OCI-LY1 (cell line): ENCODE data around the gene WDR82.

ENCODE experiments used
- H2AFZ ChIP-seq: fragments of 200-600 bp; sonication (generic), shearing (Covaris generic); 2 replicates; pipeline ENCODE4 v1.6.0; 2014; ENCODE audit warnings: antibody characterized with exemption, mild to moderate bottlenecking, low read length
- H3F3A ChIP-seq: fragments of 200-600 bp; sonication (generic), shearing (Covaris generic); 2 replicates; pipeline ENCODE4 v1.6.0; 2014; ENCODE audit warnings: mild to moderate bottlenecking, antibody characterized with exemption, low read length, moderate library complexity; ENCODE audit not compliant: insufficient read depth
- H3K27ac ChIP-seq: fragments of 200-600 bp; sonication (generic); 2 replicates; pipeline ENCODE4 v1.5.1; 2014; ENCODE audit warnings: low read length, mixed run types, mild to moderate bottlenecking, low read depth; ENCODE audit not compliant: poor library complexity, severe bottlenecking
- H3K27me3 ChIP-seq: fragments of 200-600 bp; sonication (generic); 2 replicates; pipeline ENCODE4 v1.6.0; 2014; ENCODE audit warnings: antibody characterized with exemption, mild to moderate bottlenecking, low read length, moderate library complexity; ENCODE audit not compliant: insufficient read depth
- H3K36me3 ChIP-seq: fragments of 200-600 bp; sonication (generic); 2 replicates; pipeline ENCODE4 v1.6.1; 2014; ENCODE audit warnings: mild to moderate bottlenecking, antibody characterized with exemption, low read length, moderate library complexity, mixed read lengths; ENCODE audit not compliant: insufficient read depth
- H3K4me1 ChIP-seq: fragments of 200-600 bp; sonication (generic); 2 replicates; pipeline ENCODE4 v1.5.1; 2014; ENCODE audit warnings: mild to moderate bottlenecking, low read length, moderate library complexity; ENCODE audit not compliant: insufficient read depth, severe bottlenecking
- H3K4me2 ChIP-seq: fragments of 200-600 bp; sonication (generic), shearing (Covaris generic); 2 replicates; pipeline ENCODE4 v1.6.1; 2014; ENCODE audit warnings: low read length
- H3K4me3 ChIP-seq: fragments of 200-600 bp; sonication (generic); 2 replicates; pipeline ENCODE4 v1.5.1; 2014; ENCODE audit warnings: low read length, low read depth, mild to moderate bottlenecking, mixed read lengths; ENCODE audit not compliant: poor library complexity, severe bottlenecking
- H3K79me2 ChIP-seq: fragments of 200-600 bp; shearing (Covaris generic); 2 replicates; pipeline ENCODE4 v1.6.1; 2016; ENCODE audit warnings: mixed run types, low read length, mixed read lengths; ENCODE audit not compliant: insufficient read depth
- H3K9ac ChIP-seq: fragments of 200-600 bp; sonication (generic), shearing (Covaris generic); 2 replicates; pipeline ENCODE4 v1.6.1; 2014; ENCODE audit warnings: mild to moderate bottlenecking, low read length, mixed read lengths
- H3K9me2 ChIP-seq: fragments of 200-600 bp; sonication (generic), shearing (Covaris generic); 2 replicates; pipeline ENCODE4 v1.6.1; 2014; ENCODE audit warnings: low read depth, mild to moderate bottlenecking, low read length, mixed read lengths
- H3K9me3 ChIP-seq: fragments of 200-600 bp; shearing (Covaris generic); 2 replicates; pipeline ENCODE4 v1.6.1; 2014; ENCODE audit warnings: low read length, mixed read lengths
- H4K20me1 ChIP-seq: fragments of 200-600 bp; sonication (generic), shearing (Covaris generic); 2 replicates; pipeline ENCODE4 v1.6.0; 2016; ENCODE audit warnings: mild to moderate bottlenecking, low read length; ENCODE audit not compliant: insufficient read depth
- EZH2 ChIP-seq: fragments of 200-600 bp; sonication (generic), shearing (Covaris generic); IDR thresholded peaks from 2 replicates; pipeline ENCODE4 v1.8.0; 2017; ENCODE audit warnings: borderline replicate concordance, mixed run types, mild to moderate bottlenecking, antibody characterized with exemption, low read length, moderate library complexity, mixed read lengths
- TF ChIP-seq, protein P1 (sequence below): fragments of 200-600 bp; sonication (generic), shearing (Covaris generic); IDR thresholded peaks from 2 replicates; pipeline ENCODE4 v1.5.1; 2017; ENCODE audit warnings: mild to moderate bottlenecking, antibody characterized with exemption, low read length, moderate library complexity, mixed read lengths

WDR82 gene

DNA sequence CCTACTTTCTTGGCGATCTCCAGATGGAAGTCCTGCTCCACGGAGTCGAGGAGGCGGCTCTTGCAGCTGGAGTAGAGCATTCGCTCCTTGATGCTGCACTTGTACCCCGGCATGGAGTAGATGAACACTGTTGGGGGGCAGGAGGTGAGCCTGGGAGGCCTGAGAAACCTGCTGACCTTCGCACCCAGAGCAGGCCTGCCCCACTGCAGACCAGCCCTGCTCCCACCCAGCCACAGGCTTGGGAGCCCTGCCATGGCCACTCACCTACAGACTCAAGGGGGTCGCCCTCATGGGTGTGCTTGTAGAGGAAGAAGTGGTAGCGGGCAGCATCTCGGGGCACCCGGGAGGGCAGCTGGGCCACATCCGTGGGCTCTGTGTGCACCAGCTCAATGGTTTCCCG is 48.8 kb downstream of the WDR82 start:
- H3K4me3 ChIP-seq = no peak overlapping the region
- H3K36me3 ChIP-seq = peaks cover 34% of the 10 kb centered on the region; the same call in 1 of the 2 replicates
- H3K27ac ChIP-seq = no peak overlapping the region
- H3K27me3 ChIP-seq = no peaks in the 10 kb centered on the region
- no peak overlapping the region for H3K4me2 ChIP-seq
- H3K4me1 ChIP-seq = peaks cover 37% of the 10 kb centered on the region
- no peaks in the 10 kb centered on the region for H3K9me3 ChIP-seq
- no peak overlapping the region for H3K9ac ChIP-seq
- H3K79me2 ChIP-seq = no peaks in the 10 kb centered on the region
- TF ChIP-seq, protein P1, sequence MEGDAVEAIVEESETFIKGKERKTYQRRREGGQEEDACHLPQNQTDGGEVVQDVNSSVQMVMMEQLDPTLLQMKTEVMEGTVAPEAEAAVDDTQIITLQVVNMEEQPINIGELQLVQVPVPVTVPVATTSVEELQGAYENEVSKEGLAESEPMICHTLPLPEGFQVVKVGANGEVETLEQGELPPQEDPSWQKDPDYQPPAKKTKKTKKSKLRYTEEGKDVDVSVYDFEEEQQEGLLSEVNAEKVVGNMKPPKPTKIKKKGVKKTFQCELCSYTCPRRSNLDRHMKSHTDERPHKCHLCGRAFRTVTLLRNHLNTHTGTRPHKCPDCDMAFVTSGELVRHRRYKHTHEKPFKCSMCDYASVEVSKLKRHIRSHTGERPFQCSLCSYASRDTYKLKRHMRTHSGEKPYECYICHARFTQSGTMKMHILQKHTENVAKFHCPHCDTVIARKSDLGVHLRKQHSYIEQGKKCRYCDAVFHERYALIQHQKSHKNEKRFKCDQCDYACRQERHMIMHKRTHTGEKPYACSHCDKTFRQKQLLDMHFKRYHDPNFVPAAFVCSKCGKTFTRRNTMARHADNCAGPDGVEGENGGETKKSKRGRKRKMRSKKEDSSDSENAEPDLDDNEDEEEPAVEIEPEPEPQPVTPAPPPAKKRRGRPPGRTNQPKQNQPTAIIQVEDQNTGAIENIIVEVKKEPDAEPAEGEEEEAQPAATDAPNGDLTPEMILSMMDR = no peak
- no peak for TF ChIP-seq EZH2
- no peaks in the 10 kb centered on the region for H3F3A ChIP-seq
- H3K9me2 ChIP-seq = no peaks in the 10 kb centered on the region
- no peak overlapping the region for H2AFZ ChIP-seq
- no peaks in the 10 kb centered on the region for H4K20me1 ChIP-seq

DNA sequence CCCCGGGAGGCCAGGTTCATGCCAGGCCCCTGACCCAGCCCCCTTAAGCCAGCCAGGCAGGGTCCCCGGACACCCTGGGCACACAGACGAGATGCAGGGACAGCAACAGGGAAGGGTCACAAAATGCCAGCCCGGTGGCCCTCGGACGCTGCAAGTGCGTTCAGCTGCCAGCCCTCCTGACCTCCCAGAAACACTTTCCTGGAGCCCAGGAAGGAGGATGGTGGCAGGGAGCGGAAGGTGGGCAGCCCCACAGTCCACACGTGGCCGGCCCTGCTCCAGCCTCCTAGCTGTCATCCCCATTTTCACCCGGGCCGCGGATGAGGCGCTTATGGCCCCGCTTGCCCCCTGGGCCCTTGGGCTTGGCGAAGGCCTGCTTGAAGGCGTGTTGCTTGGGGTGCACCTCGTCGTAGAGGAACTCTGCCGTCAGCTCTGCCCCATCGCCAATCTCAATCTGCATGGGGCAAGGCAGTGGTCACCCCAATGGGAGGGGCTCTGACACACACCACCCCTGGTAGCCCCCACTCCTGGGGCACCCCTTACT is 49.6 kb downstream of the WDR82 start:
- Histone ChIP-seq H3K9ac (no peak overlapping the region), H3K27me3 (no peaks in the 10 kb centered on the region), H3K4me2 (no peak overlapping the region), H3K4me3 (no peak overlapping the region), H3K79me2 (peaks cover 5% of the 10 kb centered on the region; the same call in 1 of the 2 replicates), H4K20me1 (no peaks in the 10 kb centered on the region), H3K36me3 (peaks cover 28% of the 10 kb centered on the region; the same call in 1 of the 2 replicates), H3K4me1 (peaks cover 45% of the 10 kb centered on the region), H3K9me2 (no peaks in the 10 kb centered on the region), H3K9me3 (no peaks in the 10 kb centered on the region), H3F3A (no peaks in the 10 kb centered on the region), H2AFZ (no peak overlapping the region), H3K27ac (no peak overlapping the region)
- TF ChIP-seq EZH2 = no peak
- TF ChIP-seq, protein P1 = no peak

DNA sequence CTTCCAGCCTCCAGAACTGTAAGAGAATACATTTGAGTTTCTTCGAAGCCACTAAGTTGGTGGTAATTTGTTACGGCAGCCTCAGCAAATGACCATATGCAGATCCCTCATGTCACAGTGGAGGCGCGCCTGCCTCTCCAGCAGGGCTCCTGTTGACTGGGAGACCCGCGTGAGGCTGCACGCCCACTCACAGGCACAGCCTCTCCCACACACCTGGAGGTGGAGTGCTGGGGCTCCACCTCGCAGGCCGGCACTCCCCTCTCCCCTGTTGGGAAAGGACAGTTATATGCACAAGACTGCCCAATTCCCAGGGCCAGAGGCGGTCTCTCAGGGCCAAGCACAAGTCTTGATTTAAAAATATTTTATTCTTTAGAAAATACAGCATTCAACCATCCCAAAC is 50.2 kb downstream of the WDR82 start:
- Histone ChIP-seq H3K9me3 (no peaks in the 10 kb centered on the region), H3K27ac (no peak overlapping the region), H2AFZ (no peak overlapping the region), H3K9ac (no peak overlapping the region), H3K4me3 (no peak overlapping the region), H3K79me2 (peaks cover 6% of the 10 kb centered on the region; the same call in 1 of the 2 replicates), H3F3A (no peaks in the 10 kb centered on the region), H3K4me2 (no peak overlapping the region), H4K20me1 (no peaks in the 10 kb centered on the region), H3K27me3 (no peaks in the 10 kb centered on the region), H3K4me1 (peaks cover 49% of the 10 kb centered on the region), H3K9me2 (no peaks in the 10 kb centered on the region), H3K36me3 (peaks cover 32% of the 10 kb centered on the region; the same call in 1 of the 2 replicates)
- TF ChIP-seq, protein P1 = no peak
- no peak for TF ChIP-seq EZH2
